GM21528 (cell line): Measurements from ENCODE around the gene SEC16A.

Source experiments
- ATAC-seq: cut with Tn5 transposase; IDR thresholded peaks from one replicate; pipeline ENCODE4 v1.9.1; 2021; ENCODE audit warnings: mild to moderate bottlenecking, moderate library complexity; ENCODE audit not compliant: unreplicated experiment, low FRiP score

SEC16A gene

DNA sequence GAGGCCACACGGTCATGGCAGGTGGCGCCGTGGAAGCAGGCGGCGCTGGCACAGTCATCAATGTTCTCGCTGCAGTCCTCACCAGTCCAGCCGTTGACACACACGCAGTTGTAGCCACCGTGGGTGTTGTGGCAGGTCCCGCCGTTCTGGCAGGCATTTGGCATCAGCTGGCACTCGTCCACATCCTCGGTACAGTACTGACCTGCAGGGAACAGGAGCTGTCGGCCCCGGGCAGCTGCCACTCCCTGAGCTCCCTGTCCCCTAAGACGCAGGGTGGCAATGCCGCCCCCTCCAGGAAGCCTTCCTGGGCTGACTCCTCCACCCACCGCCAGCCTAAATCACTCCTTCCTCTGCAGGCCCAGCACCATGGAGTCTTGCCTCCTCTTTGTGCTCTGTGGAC is 35.8 kb upstream of the SEC16A start:
- no peak for ATAC-seq

DNA sequence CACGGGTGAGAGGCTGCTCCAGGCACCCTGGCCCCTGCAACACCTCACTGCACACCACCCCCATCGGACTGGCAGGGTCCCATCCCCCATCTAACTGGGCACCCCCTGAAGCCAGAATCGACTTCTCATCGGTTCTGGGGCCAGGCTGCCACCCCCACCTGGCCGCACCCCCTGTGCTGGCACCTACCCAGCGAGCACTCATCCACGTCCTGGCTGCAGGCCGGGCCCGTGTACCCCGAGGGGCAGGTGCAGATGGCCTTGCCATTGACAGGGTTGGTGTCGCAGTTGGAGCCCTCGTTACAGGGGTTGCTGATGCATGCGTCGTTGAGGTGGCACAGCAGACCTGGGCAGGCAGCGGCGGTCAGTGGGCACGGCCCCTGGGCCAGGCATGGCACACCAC is 35.1 kb upstream of the SEC16A start:
- ATAC-seq = no peak

DNA sequence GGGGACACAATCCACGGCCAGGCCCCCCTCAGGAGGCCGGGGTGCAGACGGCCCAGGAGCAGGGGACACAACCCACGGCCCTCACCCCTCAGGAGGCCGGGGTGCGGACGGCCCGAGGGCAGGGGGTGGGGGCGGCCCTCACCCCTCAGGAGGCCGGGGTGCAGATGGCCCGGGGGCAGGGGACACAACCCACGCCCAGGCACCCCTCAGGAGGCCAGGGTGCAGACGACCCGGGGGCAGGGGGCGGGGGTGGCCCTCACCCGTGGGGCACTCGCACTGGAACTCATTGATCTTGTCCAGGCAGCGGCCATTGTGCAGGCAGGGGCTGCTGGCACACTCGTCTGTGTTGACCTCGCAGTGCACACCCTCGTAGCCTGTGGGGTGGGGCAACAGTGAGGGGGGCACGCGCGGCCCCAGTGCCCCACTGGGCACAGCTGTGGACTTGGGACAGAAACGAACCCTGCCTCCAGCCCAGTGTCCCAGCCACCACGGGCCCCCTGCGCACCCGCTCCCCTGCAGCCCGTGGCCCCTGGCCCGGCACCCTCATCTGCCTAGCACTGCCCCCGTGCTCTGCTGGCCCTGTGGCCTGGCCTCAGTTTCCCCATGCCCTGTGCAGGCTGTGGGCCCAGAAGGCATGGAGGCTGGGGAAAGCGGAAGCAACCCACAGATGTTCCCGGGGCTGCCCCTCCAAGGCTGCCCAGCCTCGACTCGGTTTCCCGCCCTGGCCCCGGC is 34.3 kb upstream of the SEC16A start:
- ATAC-seq = no peak

DNA sequence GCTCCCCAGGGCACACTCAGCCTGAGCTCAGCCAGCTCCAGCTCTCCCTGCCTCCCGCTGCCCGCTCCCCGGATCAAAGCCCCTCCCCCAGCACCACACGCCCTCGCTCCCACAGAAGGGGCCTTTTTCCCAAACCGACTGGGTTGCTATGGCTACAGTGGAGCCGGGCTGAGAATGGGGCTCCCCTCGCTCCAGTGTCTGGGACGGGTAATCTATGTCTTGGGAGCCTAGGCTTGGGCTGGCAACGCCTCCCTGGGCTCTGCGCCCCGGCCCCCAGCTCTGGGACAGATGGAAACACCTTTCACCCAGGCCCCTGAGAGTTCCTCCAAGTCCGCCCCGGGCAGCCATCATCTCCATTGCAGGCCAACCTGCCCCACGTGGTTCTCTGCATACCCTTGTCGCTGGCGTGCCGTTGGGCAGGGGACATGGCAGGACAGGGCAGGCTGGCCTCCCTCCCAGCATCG is 33.4 kb upstream of the SEC16A start:
- no peak for ATAC-seq

DNA sequence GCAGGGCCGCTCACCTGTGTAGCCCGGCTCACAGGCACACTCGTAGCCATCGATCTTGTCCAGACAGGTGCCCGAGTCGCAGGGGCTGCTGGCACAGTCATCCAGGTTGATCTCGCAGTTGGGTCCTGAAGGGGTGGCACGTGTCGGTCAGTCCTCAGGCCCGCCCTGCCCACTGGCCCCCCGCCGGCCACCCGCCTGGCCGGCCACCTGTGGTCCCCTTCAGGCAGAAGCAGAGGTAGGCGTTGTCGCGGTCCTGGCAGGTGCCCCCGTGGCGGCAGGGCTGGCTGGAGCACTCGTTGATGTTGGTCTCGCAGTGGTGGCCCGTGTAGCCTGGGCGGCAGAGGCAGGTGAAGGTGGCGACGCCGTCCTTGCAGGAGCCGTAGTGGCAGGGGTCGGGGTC is 32.4 kb upstream of the SEC16A start:
- ATAC-seq = no peak

DNA sequence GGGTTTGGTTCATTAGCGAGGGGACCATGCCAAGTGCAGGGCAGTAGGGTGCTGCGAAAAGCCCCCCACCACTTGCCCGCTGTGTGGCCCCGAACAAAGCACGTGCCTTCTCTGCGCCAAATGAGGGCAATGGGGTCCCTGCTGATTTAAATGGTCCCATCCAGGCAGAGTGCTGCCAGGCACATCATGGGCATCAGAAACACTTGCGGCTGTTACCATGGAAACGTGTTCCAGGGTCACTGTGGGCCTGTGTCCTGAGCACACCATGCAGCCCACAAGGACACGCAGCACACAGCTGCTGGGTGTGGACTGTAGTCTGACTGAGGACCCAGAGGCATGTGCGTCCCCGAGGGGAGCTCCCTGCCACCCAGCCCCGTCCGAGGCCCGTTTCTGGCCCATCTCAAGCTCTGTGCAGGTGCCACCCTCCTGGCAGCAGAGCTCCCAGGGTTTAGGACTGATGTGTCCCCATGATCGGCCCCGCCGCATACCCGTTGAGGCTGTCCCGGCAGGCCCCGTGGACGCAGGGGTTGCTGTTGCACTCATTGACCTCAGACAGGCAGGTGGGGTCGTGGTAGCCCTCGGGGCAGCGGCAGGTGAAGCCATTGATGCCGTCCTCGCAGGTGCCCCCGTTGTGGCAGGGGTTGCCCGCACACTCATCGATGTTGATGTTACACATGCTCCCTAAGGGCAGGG is 31.3 kb upstream of the SEC16A start:
- no peak for ATAC-seq

DNA sequence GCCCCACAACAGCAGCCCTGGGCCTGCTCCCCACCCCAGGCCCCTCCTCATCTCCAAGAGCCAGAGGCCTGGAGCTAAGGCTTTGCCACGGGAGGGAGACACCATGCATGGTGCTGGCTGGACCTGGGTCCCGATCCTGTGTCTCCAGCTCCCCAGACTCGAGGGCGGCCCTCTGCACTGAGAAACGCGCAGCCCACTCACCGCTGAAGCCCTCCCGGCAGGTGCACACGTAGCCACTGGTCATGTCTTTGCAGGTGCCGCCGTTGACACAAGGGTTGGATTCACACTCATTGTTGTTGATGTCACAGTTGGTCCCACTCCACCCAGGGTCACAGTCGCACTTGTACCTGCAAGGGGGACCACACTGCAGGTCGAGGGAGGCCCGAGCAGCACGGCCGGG is 30.4 kb upstream of the SEC16A start:
- no peak for ATAC-seq

DNA sequence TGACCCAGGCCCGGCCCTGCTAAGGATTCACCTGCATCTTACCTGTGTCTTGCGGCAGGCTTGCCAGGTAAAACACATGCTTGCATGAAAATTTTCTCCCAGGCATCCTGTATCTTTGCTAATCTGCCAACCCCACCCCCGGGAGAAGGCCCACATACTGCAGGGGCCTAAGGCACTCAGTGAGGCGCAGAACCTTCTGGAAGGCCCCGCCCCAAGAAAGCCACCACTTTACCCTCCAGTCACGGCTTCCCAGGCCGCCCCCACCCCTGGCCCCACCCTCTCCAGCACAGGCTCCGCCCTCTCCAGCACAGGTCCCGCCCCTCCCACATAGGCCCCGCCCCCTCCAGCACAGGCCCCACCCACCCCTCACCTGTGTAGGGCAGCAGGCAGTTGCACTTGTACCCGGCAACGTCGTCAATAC is 29.8 kb upstream of the SEC16A start:
- ATAC-seq = no peak

DNA sequence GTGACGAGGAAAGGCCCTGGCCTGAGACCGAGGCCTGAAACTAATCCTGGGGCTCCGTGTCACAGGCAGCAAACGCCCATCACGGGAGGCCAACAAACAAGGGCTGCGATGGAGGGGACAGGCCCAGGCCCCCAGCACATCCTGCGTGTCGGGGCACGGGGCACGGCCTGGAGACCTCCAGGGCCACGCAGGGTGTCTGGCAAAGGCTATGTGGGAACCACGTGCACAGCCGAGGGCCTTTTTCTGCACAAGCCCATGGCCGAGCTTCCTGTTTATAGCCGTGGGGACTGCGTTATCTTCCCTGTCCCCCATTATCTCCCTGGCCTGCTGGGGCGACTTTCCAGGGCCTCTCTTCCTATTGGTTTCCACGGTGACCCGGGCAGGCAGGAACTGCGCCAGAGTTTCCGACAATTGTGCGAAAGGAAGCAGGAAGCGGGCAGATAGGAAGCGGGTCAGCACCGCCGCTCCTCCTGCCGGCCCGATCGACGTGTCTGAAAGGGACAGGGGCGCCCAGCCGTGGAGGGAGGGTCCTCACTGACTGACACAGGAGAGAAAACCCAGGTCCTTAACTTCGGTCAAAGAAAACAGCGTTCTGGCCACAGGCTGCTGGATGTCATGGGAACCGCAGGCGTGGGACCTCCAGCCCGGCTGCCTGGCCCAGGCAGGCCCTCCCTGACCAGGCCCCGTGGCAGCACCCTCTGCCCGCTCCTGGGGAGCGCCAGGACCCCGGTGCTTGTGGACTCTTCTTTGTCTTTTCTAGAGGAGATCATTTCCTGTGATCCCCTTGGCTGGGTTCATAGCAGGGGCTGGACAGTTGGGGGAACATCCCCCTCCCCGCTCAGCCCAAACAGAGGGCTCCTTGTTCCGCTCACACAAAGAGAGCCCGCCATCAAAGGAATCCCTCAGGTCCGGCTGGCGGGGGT is 29.1 kb upstream of the SEC16A start:
- no peak for ATAC-seq

DNA sequence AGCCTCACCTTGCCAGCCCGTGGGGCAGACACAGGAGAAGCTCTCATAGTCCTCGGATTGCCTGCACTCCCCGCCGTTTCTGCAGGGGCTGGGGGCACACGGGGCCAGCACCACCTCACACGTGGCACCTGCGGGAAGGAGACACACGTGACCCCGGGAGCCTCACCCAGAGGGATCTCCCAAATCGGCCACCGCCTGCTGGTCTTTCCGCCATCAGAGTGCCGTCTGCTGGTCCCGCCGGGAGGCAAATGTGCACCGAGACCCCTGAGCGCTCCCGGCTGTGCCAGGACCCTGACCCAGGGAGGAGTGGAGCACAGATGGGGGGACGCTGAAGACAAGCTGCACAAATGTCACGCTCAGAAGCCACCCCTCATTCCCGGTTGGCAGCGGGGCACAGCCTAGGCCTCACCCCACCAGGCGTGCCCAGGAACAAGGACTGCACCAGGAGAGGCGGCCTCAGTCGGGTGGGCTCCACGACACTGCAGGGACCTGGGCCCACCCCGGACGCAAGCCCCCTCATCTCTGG is 28.4 kb upstream of the SEC16A start:
- no peak for ATAC-seq

DNA sequence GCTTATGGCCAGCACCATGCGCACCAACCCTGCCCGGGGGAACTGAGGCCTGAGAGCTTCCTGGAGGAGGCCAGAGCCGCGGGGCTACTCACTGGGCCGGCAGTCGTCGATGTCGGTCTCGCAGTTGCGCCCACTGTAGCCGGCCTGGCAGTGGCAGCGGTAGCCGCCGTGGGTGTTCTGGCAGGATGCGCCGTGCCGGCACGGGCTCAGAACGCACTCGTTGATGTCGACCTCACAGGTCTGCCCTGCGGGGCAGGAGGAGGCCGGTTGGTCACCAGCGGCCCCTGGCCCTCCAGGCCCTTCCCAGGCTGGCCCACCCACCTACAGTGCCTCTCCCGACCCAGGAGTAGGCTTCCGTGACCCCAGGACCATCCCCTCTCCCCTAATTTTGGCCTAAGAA is 27.7 kb upstream of the SEC16A start:
- ATAC-seq = no peak

DNA sequence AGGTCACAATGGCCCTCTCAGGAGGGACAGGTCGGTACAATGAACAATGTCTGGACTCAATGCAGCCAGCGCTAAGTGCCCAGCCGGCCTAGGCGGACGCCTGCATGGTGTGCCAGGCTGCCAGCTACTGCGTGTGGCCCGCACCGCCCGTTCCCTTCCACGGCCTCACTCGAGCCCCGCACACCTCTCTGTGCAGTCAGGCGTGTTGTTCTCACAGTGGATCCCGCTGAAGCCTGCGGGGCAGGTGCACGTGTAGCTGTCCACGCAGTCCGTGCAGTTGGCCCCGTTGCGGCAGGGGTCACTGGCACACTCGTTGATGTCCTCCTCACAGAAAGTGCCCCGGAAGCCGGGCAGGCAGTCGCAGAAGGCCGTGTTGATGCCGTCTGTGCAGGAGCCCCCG is 26.7 kb upstream of the SEC16A start:
- ATAC-seq = no peak

DNA sequence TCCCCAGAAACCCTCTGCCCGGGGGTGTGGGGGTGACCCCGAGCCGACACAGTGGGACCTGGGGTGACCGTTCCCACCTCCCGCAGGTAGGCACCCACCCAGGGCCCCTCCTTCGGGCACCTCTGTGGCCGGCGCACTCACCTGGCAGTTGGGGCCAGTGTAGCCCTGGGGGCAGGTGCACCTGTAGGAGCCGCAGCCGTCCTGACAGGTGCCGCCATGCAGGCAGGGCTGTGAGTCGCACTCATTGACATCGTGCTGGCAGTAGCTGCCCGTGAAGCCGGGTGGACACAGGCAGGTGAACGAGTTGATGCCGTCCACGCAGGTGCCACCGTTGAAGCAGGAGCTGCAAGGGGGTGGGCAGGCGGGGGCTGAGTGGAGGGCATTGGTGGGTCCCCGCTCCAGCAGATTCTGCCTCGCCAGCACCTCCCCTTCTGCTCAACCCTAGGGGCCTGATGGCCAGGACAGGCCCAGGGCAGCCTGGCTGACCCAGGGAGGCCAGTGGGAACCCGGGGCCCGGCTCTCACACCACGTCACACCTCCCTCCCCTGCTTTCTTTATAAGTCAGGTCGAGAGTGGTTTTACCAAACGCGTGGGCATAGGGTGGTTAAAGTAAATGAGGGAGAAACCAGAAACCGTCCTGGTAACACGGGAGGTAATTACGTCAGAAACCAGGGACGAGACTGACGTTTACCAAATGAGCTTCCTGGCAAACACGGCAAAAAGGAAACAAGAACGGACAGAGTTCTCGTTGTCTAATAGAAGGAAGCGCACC is 26.1 kb upstream of the SEC16A start:
- ATAC-seq = no peak

DNA sequence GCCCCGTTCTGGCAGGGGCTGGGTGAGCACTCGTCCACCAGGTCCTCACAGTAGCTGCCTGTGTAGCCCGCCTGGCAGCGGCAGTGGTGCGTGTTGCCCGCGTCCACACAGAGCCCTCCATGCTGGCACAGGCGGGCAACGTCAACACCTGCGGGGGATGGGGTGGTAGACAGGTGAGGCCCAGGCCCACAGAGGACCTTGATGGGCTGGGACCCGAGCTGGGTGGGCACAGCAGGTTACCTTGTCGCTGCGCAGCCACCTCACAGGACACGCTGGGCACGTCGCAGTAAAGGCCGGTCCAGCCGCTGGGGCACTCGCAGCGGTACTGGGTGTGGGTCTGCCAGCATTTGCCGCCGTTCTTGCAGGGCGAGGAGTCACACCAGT is 25.1 kb upstream of the SEC16A start:
- ATAC-seq = no peak

DNA sequence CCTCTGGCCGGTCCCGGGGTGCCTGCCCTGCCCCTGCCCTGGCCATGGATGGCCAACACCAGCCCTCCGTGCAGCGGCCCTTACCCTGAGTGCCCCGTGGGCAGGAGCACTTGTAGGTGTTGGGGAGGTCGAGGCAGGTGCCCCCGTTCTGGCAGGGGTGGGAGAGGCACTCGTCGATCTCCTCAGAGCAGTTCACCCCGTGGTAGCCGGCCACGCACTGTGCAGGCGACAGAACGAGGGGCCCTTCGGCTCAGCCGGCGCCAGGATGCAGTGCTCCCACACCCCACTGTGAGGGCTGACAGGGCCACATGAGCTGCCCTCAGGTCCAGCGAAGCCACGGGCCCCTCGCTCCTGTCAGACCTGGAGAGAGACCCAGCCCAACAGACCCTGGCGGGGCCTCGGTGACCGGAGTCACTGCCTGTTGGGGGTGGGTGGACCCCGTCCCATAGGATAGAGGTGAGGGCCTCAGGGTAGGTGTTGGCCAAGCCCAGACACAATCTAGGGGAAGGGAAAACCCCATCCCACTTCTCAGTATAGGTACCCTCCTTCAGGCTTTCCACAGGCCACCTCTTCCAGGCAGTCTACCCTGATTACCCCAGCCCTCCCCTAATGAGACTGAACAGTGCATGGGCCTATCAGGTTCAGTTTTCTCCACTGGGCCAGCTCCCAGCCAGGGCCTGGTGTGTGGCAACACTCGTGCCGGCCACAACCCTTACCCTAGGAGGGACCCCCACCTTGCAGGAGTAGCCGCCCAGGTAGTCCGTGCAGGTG is 24.6 kb upstream of the SEC16A start:
- no peak for ATAC-seq

DNA sequence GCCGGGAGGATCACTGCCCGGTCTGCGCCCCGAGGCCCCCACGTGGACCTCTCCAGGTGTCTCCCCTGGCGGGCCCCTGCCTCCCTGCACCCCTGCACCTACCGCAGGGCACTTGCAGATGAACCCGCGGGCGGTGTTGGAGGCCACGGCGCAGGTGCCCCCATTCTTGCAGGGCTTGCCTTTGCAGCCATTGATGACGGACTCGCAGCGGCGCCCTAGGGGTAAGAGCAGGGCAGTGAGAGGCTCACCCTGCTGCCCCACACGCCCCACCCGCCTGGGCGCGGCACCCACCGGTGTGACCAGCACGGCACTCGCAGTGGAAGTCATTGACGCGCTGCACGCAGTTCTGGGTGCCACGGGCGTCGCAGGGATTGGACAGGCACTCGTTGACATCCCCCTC is 23.6 kb upstream of the SEC16A start:
- ATAC-seq = no peak

DNA sequence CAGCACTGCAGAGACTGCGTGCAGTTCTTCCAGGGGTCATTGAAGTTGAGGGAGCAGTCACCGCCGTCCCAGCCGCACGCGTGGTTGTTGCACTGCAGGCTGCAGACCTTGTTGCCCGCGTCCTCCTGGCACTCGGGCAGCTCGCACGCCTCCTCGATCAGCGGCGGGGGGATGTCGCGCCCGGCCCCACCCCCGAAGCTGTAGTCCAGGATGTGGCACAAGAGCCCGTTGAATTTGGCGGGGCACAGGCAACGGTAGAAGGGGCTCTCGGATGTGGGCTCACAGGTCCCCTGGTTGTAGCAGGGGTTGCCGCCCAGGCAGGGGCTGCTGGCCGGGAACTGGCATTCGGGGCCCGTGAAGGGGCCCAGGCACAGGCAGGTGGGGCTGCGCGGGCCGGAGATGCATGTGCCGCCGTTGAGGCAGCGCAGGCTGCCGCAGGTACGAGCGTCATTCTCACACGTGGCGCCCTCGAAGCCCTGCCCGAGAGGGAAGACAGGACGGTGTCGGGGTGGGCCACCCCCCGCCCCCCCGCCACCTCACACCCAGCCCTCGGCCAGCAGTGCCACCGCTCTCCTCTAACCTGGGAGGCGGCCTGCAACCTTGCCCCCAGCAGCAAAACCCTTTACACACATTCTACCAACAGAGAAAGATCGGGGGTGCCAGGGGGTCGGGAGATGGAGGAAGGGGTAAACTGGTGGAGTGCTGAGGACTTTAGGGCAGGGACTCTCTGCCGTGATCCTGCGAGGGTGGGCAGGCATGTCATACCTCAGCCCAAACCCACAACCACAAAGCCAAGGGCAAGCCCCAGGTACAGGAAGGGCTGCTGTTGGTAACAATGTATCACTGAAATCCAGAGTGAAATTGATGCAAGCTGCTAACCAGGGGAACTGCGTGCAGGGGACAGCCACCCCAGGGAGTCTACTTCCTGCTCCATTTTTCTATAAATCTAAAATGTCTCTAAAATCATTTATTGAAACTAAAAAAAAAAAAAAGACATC is 22.9 kb upstream of the SEC16A start:
- no peak for ATAC-seq
